GM19468 (cell line): Measurements from ENCODE around the gene LGR4.

Experiments
- ATAC-seq: cut with Tn5 transposase; IDR thresholded peaks from one replicate; pipeline ENCODE4 v1.9.1; 2021; ENCODE audit warnings: mild to moderate bottlenecking, moderate library complexity, moderate number of reproducible peaks; ENCODE audit not compliant: unreplicated experiment; ENCODE audit errors: extremely low read depth

LGR4 gene

GRCh38 chr11:27386181-27386845, 86.3 kb downstream of the LGR4 start:
- no peak for ATAC-seq

- ATAC-seq, result no peak
Measured at GRCh38 chr11:27385245-27385644, 87.3 kb downstream of the LGR4 start.

- no peak for ATAC-seq
Measured at GRCh38 chr11:27384227-27384626, 88.4 kb downstream of the LGR4 start.

GRCh38 chr11:27383645-27384044, 88.9 kb downstream of the LGR4 start:
- ATAC-seq, result no peak

DNA sequence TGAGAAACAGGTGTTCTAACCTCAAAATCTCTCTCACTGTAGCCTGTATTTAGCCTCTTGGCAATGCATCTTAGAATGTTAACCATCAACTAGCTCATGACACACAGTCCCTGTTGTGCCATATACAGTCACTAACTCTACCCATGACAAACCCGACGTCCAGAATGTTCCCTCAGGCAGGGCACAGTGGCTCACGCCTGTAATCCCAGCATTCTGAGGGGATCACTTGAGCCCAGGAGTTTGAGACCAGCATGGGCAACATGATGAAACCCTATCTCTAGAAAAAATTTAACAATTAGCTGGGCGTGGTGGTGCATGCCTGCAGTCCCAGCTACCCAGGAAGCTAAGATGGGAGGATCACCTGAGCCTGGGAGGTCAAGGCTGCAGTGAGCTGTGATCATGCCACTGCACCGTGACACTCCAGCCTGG, 91.3 kb downstream of the LGR4 start:
- ATAC-seq, result peak; percentile 45

DNA sequence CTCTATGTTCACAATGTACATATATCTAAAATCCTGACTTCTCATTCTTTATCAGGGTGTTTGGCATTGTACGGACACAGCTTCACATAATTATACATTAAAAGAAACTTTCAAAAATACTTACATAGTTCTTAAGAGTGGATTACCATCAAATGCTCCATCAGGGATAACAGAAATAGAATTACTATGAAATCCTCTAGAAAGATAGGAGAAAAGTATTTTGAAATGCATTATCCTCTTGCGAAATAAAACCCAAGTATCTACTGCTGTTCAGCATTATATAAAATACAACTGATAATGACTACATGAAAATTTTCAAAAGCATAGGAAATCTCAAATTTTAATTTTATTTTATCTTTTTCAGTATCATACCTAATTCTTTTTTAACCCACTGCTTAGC, 91.8 kb downstream of the LGR4 start:
- ATAC-seq, result no peak

DNA sequence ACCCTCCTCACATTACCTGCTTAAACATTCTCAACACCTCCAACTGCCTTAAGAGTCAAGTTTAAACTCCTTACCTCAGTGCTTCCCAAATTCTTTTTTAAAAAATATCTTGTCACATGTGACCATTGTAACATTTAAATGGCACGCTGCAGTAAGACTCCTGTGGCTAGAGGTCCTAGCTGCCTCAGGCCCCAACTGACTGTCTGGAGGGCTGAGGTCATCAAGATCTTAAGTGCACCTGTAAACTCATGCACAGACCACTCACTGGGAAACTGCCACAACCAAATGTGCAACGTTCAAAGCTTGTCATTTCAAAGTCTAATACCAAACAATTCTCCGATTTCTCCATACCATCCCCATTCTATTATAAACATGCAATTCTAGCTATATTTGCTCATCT, 93.1 kb downstream of the LGR4 start:
- no peak for ATAC-seq

DNA sequence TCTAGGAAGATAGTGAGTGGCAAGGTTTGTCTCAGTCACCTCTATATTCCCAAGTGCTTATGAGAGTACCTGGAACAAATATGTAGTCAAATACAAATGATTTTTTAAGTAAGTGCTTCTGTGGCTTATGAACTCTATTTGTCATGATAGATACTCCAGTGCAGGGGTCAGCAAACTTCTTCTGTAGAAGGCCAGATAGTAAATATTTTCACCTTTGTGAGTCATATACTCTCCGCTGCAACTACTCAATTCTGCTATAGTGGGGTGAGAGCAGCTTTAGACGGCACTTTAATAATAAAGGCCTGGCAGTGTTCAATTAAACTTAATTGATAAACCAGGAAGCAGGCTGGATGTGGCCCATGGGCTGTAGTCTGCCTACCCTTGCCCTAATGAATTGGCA, 97.2 kb downstream of the LGR4 start:
- no peak for ATAC-seq

DNA sequence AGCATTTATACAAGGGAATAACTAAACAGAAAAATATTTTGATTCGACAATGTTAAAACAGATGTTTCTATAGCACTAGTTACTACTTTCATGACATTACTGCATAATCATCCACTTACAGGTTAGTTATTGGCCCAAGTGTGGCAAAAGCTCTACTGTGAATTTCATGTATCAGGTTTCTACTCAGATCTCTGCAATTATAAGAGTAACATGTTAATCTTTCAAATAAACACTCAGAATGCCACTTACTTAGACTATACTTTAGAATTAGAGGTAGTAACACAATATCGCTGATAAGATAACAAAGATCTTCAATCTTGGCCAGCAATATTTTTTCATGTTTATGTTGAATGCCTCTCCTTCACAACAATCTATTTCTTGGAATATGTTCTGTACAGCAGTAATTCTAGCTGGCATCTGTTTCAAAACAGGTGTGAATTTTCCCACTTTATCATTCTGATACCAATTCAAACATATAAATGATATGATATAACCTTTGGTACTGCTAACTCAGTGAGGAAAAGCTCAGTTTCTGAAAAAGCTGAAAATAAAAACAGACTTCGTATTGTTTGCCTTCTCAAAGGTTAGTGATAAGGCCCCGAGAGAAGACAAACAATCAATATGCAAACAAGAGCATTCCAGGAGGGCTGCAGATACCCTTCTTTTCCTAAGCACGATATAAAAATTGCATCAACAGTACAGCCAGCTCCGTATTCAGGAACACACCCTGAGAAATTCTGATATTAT, 98.6 kb downstream of the LGR4 start:
- ATAC-seq, result no peak

- no peak for ATAC-seq
Measured at GRCh38 chr11:27373392-27373791, 99.2 kb downstream of the LGR4 start.

- no peak for ATAC-seq
Measured at GRCh38 chr11:27372164-27372563, 100.4 kb downstream of the LGR4 start.

- ATAC-seq, result no peak
Measured at GRCh38 chr11:27371489-27371888, 101.1 kb downstream of the LGR4 start.

GRCh38 chr11:27370374-27370773, 102.2 kb downstream of the LGR4 start:
- no peak for ATAC-seq

DNA sequence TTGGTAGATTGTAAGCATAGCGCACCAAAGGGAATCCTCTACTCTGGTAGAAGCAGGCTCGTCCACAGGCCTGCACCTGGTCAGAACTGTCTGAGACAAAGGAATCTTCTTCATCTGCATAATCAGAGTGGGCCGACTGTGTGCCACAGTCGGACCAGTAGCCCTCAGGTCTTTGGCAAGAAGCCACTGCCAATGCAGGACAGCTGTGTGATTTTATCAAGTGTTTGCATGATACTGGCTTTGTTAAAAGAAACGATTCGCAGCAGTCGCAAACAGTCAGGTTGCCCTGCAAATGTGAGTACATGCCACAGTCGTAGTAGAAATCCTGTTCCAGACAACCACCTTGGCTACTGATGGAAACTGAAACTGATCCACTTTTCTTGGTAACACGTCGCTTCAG, 104.7 kb downstream of the LGR4 start:
- no peak for ATAC-seq

DNA sequence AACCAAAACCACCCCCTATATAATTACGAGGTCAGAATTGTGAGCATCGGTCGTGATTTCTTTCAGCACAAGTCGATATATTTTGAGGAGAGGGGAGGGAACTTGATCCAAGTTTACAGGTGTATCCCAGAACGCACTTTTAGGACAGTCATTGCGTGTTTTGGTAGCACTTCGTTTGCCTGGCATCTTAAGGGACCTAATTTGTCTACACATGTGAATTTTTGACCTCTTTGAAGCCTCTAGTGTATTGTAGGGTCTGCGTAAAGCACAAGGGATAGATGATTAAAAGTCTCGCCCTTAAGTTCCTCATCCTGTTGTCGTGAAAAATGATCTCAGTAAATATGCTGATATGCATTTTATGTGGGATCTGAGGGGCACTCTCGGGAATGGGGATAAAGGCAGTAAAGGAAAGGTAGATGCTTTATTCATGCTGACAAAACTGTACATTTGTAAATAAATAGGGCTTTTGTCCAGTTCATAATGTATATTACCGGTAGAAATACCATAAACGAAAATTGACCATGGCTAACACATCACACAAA, 108.9 kb downstream of the LGR4 start:
- ATAC-seq, result no peak

DNA sequence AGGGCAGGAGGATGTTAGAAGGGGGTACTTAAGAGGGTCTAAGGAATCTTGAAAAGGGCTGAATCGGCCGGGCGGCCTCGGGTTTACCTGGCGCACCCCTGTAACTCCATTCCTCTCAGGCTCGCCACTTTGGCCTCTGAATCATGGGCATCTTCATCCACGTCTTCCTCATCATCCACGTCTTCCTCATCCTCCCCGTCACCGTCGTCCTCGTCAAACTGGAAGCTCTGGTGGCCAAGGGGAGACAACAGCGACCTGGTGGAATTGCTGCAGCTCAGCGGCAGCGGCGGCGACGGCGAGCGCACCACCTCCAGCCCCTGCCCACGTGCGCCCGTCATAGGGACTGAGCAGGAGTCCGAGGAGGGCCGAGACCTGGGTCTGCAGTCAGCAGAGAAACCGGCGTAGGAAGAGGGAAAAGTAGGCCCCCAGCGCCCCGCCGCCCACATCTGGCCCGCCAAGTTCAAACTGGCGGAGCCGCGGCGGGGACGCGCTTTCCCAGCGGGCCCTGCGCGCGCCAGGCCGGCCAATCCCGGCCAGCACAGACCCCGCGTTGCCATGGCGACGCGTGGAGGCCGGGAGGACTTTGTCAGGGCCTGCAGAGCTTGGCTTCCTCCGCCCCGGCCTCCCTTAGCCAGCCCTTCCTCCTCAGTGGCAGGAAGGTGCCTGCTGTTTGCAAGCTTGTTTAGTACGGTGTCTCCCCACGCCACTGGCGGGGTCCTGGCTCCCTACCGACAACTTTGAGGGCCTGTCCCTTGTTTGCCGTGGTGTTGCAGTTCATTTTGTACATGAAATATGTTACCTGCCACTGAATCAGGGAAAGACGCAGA, 109.6 kb downstream of the LGR4 start, which contains the start of gene CCDC34:
TSS of gene CCDC34 (minus strand) at position 467 of the 827 bp plus-strand sequence. CDS start at position 446, 21 bp downstream.
- peak; percentile 100 for ATAC-seq

- no peak for ATAC-seq
Measured at GRCh38 chr11:27361649-27362431, 110.8 kb downstream of the LGR4 start.

- no peak for ATAC-seq
Measured at GRCh38 chr11:27358296-27358695, 114.3 kb downstream of the LGR4 start.

DNA sequence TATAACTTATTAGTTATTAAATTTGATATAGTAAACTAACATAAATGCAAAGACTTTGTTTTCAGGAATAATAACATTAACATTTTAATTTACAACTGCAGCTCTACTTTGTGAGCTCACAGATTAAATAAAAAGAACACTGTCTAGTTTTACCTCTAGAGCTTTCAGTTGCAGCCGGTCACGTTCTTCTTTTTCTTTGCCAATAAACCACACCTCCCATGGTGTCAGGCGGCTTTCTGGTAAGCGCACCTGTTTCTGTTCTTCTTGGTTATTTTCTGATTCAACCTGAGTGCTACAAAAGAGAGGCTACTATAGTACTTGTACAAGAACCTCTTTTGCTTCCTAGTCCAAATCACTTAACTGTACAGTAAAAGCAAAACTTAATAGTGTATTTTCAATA, 115.3 kb downstream of the LGR4 start:
- no peak for ATAC-seq
